H9 (cell line): ENCODE data around the gene MTG2. TPM values are rescaled to one million over a fixed set of nuclear protein-coding genes. Genes with fewer than 3 reads are reported as not detected.

Source experiments
- DNase-seq: peaks from one replicate; pipeline ENCODE4 v3.0.0-alpha.2; 2017
- H2AFZ ChIP-seq: one replicate; pipeline ENCODE4 v1.6.1; 2013; ENCODE audit warnings: mild to moderate bottlenecking, low read length, control low read depth, moderate library complexity
- H2AK5ac ChIP-seq: 2 replicates; pipeline ENCODE4 v1.6.1; 2013; ENCODE audit warnings: low read length, control low read depth, mixed read lengths; ENCODE audit not compliant: insufficient read length
- H2BK120ac ChIP-seq: one replicate; pipeline ENCODE4 v1.6.1; 2013; ENCODE audit warnings: low read depth, mild to moderate bottlenecking, low read length, control low read depth, inconsistent platforms; ENCODE audit not compliant: poor library complexity, severe bottlenecking
- H2BK12ac ChIP-seq: 2 replicates; pipeline ENCODE4 v1.6.1; 2013; ENCODE audit warnings: low read length, control low read depth, mixed read lengths, low read depth; ENCODE audit not compliant: insufficient read length
- H2BK15ac ChIP-seq: 2 replicates; pipeline ENCODE4 v1.6.1; 2013; ENCODE audit warnings: low read depth, low read length, control low read depth
- H2BK20ac ChIP-seq: one replicate; pipeline ENCODE4 v1.6.1; 2013; ENCODE audit warnings: low read depth, mild to moderate bottlenecking, low read length, control low read depth, inconsistent platforms; ENCODE audit not compliant: poor library complexity, severe bottlenecking
- H2BK5ac ChIP-seq: 2 replicates; pipeline ENCODE4 v1.6.1; 2013; ENCODE audit warnings: low read length, control low read depth, mixed read lengths; ENCODE audit not compliant: insufficient read length
- H3K14ac ChIP-seq: 2 replicates; pipeline ENCODE4 v1.6.1; 2013; ENCODE audit warnings: low read length, control low read depth; ENCODE audit not compliant: insufficient read depth
- H3K18ac ChIP-seq: 2 replicates; pipeline ENCODE4 v1.6.1; 2013; ENCODE audit warnings: low read depth, mild to moderate bottlenecking, mixed read lengths, low read length, control low read depth; ENCODE audit not compliant: insufficient read length
- H3K23ac ChIP-seq: 2 replicates; pipeline ENCODE4 v1.6.1; 2013; ENCODE audit warnings: low read length, control low read depth, mixed read lengths, low read depth; ENCODE audit not compliant: insufficient read length
- H3K23me2 ChIP-seq: 2 replicates; pipeline ENCODE4 v1.6.1; 2013; ENCODE audit warnings: low read depth, mild to moderate bottlenecking, mixed read lengths, low read length, control low read depth; ENCODE audit not compliant: insufficient read length, poor library complexity, severe bottlenecking
- H3K27ac ChIP-seq: 2 replicates; pipeline ENCODE4 v1.5.1; 2013; ENCODE audit warnings: low read length, control low read depth, mixed read lengths, low read depth; ENCODE audit not compliant: insufficient read length
- H3K27me3 ChIP-seq: 2 replicates; pipeline ENCODE4 v1.6.1; 2013; ENCODE audit warnings: low read length, control low read depth, inconsistent platforms; ENCODE audit not compliant: insufficient read depth
- H3K4ac ChIP-seq: 2 replicates; pipeline ENCODE4 v1.6.1; 2013; ENCODE audit warnings: low read depth, mild to moderate bottlenecking, control low read depth, inconsistent platforms, low read length, moderate library complexity
- H3K4me1 ChIP-seq: 2 replicates; pipeline ENCODE4 v1.6.1; 2013; ENCODE audit warnings: low read length, control low read depth, inconsistent platforms; ENCODE audit not compliant: insufficient read depth
- H3K4me2 ChIP-seq: 2 replicates; pipeline ENCODE4 v1.6.1; 2013; ENCODE audit warnings: low read length, control low read depth, mixed read lengths; ENCODE audit not compliant: insufficient read length, insufficient read depth
- H3K56ac ChIP-seq: 2 replicates; pipeline ENCODE4 v1.6.1; 2013; ENCODE audit warnings: low read depth, mild to moderate bottlenecking, mixed read lengths, low read length, control low read depth; ENCODE audit not compliant: insufficient read length
- H3K79me1 ChIP-seq: 2 replicates; pipeline ENCODE4 v1.6.1; 2013; ENCODE audit warnings: low read depth, mild to moderate bottlenecking, moderate library complexity, low read length, control low read depth, inconsistent platforms; ENCODE audit not compliant: insufficient read depth, poor library complexity, severe bottlenecking
- H3K79me2 ChIP-seq: 2 replicates; pipeline ENCODE4 v1.6.1; 2013; ENCODE audit warnings: low read length, control low read depth, inconsistent platforms; ENCODE audit not compliant: insufficient read depth
- H3K9ac ChIP-seq: 2 replicates; pipeline ENCODE4 v1.6.1; 2013; ENCODE audit warnings: low read length, control low read depth, mixed read lengths; ENCODE audit not compliant: insufficient read length; ENCODE audit errors: extremely low read depth
- H3K9me3 ChIP-seq: one replicate; pipeline ENCODE4 v1.6.1; 2013; ENCODE audit warnings: low read depth, low read length, inconsistent platforms; ENCODE audit not compliant: control insufficient read depth
- H3T11ph ChIP-seq: one replicate; pipeline ENCODE4 v1.6.1; 2013; ENCODE audit warnings: mild to moderate bottlenecking, low read length, control low read depth, inconsistent platforms
- H4K20me1 ChIP-seq: one replicate; pipeline ENCODE4 v1.6.1; 2013; ENCODE audit not compliant: control insufficient read depth, insufficient read length, insufficient read depth
- H4K5ac ChIP-seq: 2 replicates; pipeline ENCODE4 v1.6.1; 2013; ENCODE audit warnings: low read depth, mild to moderate bottlenecking, mixed read lengths, low read length, control low read depth; ENCODE audit not compliant: insufficient read length
- H4K8ac ChIP-seq: replicated peaks from 2 replicates; pipeline ENCODE4 v1.6.1; 2013; ENCODE audit warnings: low read length, control low read depth, mixed read lengths, low read depth; ENCODE audit not compliant: insufficient read length
- H4K91ac ChIP-seq: 2 replicates; pipeline ENCODE4 v1.6.1; 2013; ENCODE audit warnings: low read depth, mild to moderate bottlenecking, moderate library complexity, mixed read lengths, low read length, control low read depth; ENCODE audit not compliant: insufficient read length
- H3K27ac Mint-ChIP-seq, 3 experiments: 2 replicates in 2 of 3; 3 replicates in 1 of 3; pipeline ENCODE4 v1.8.0; 2020 to 2021; ENCODE audit warnings: mixed read lengths in 3 of 3, mild to moderate bottlenecking in 1 of 3, moderate library complexity in 1 of 3
- H3K27me3 Mint-ChIP-seq: 2 replicates; pipeline ENCODE4 v1.8.0; 2021; ENCODE audit warnings: low read depth, mild to moderate bottlenecking, moderate library complexity, mixed read lengths
- H3K36me3 Mint-ChIP-seq, 3 experiments: 2 replicates in 2 of 3; 3 replicates in 1 of 3; pipeline ENCODE4 v1.8.0; 2020 to 2021; ENCODE audit warnings: low read depth in 3 of 3, mixed read lengths in 3 of 3; ENCODE audit not compliant: insufficient read depth in 1 of 3
- H3K4me1 Mint-ChIP-seq, 2 experiments: 2 replicates each; pipeline ENCODE4 v1.8.0; 2020; ENCODE audit warnings: mixed read lengths in 2 of 2
- H3K4me3 Mint-ChIP-seq, 2 experiments: 2 replicates in 1 of 2; 3 replicates in 1 of 2; pipeline ENCODE4 v1.8.0; 2020 to 2021; ENCODE audit warnings: mild to moderate bottlenecking in 2 of 2, mixed read lengths in 2 of 2, moderate library complexity in 1 of 2
- H3K9me3 Mint-ChIP-seq, 2 experiments: 2 replicates in 1 of 2; 3 replicates in 1 of 2; pipeline ENCODE4 v1.8.0; 2020; ENCODE audit warnings: mild to moderate bottlenecking in 2 of 2, mixed read lengths in 2 of 2, moderate library complexity in 1 of 2
- WGBS: extraction: QIAGEN DNeasy Blood & Tissue Kit; methylation state at CpG from one replicate; pipeline ENCODE4 v1.1.7; 2013; ENCODE audit warnings: missing lambda C conversion rate, low lambda C conversion rate, mixed read lengths; ENCODE audit not compliant: insufficient read length; ENCODE audit errors: extremely low coverage; 5-methylcytosine and 5-hydroxymethylcytosine counted together
- total RNA-seq: library from RNA; stranded (reverse); gene quantifications from 2 replicates; pipeline ENCODE4 v1.2.1, GENCODE V29; 2021
- TF ChIP-seq, protein P1 (sequence below): fragments of 200-600 bp; sonication (generic); conservative IDR thresholded peaks from 3 replicates; pipeline ENCODE4 v1.8.0; 2021; ENCODE audit warnings: antibody characterized with exemption, mild to moderate bottlenecking

Gene MTG2
- total RNA-seq, 1 experiment from 2014 or later, result 25.1 TPM

DNA sequence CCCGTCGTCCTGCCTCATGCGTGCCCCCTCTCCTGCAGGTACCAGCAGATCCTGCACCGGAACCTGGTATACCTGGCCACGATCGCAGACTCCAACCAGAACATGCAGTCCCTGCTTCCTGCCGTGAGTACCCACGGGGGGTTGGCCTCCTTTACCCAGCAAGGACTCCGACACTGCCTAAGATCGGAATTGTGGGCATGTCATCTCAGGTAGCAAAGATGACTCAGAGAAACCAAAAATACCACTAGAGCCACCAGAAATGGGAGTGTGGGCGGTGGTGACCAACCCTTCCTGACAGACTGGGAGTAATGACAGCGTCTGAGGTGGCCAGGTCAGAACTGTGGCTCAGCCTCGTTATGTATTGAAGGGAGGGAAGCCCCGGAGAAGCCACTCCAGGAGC is 23.0 kb upstream of the MTG2 start:
- Histone ChIP-seq H3K23me2 (no peaks in the 10 kb centered on the region), H2AFZ (no peak overlapping the region), H3K9ac (no peak overlapping the region), H3K79me1 (no peaks in the 10 kb centered on the region), H3T11ph (no peak overlapping the region), H2BK5ac (no peak overlapping the region), H4K5ac (no peak overlapping the region), H4K91ac (no peak overlapping the region), H3K9me3 (no peaks in the 10 kb centered on the region), H3K4me1 (no peaks in the 10 kb centered on the region), H4K20me1 (no peaks in the 10 kb centered on the region), H2BK12ac (no peak overlapping the region), H3K56ac (no peak overlapping the region), H2AK5ac (no peak overlapping the region), H3K27me3 (no peaks in the 10 kb centered on the region), H3K27ac (no peak overlapping the region), H2BK15ac (no peak overlapping the region), H3K4me2 (no peak overlapping the region), H4K8ac (no peak overlapping the region), H3K14ac (no peak overlapping the region), H3K23ac (no peak overlapping the region), H2BK120ac (no peak overlapping the region), H3K18ac (no peak overlapping the region), H3K79me2 (peaks cover 6% of the 10 kb centered on the region; the same call in 1 of the 2 replicates), H3K4ac (no peak overlapping the region), H2BK20ac (no peak overlapping the region)
- Mint-ChIP-seq H3K9me3 (no peaks in the 10 kb centered on the region), H3K4me1 (peaks cover 16 to 17% of the 10 kb centered on the region in 2 experiments), H3K4me3 (no peak overlapping the region), H3K36me3 (peaks cover 19 to 49% (median 40%) of the 10 kb centered on the region in 3 experiments), H3K27ac (peak overlapping the region in 2 of 3 experiments; percentile 63 to 77; a peak in 3 of 7 replicates), H3K27me3 (no peaks in the 10 kb centered on the region)
- TF ChIP-seq, protein P1, sequence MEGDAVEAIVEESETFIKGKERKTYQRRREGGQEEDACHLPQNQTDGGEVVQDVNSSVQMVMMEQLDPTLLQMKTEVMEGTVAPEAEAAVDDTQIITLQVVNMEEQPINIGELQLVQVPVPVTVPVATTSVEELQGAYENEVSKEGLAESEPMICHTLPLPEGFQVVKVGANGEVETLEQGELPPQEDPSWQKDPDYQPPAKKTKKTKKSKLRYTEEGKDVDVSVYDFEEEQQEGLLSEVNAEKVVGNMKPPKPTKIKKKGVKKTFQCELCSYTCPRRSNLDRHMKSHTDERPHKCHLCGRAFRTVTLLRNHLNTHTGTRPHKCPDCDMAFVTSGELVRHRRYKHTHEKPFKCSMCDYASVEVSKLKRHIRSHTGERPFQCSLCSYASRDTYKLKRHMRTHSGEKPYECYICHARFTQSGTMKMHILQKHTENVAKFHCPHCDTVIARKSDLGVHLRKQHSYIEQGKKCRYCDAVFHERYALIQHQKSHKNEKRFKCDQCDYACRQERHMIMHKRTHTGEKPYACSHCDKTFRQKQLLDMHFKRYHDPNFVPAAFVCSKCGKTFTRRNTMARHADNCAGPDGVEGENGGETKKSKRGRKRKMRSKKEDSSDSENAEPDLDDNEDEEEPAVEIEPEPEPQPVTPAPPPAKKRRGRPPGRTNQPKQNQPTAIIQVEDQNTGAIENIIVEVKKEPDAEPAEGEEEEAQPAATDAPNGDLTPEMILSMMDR, result no peak
- no peak for DNase-seq
- no CpG with 5 or more reads among the region's 14 CpGs for WGBS
